Keratinocyte (primary cell): ENCODE measurements around the gene ANKRD13D. TPM values are rescaled to one million over a fixed set of nuclear protein-coding genes. Genes with fewer than 3 reads are reported as not detected.

ENCODE experiments used
- DNase-seq: peaks from one replicate; pipeline ENCODE4 v3.0.0-alpha.2; 2011; ENCODE audit warnings: low read depth, missing footprints, low spot score
- FAIRE-seq: peaks from 2 replicates; lab custom pipeline; 2011; peaks lifted over from hg19 to GRCh38; lab: Jason Lieb, UNC
- H2AFZ ChIP-seq: 2 replicates; pipeline ENCODE4 v1.6.0; 2012; ENCODE audit warnings: low read length, control low read depth, inconsistent platforms; ENCODE audit not compliant: control insufficient read depth
- H3K27ac ChIP-seq: 2 replicates; pipeline ENCODE4 v1.5.1; 2011; ENCODE audit warnings: low read length; ENCODE audit not compliant: control insufficient read depth, insufficient read depth
- H3K27me3 ChIP-seq: 3 replicates; pipeline ENCODE4 v1.6.0; 2011; ENCODE audit warnings: low read length; ENCODE audit not compliant: control insufficient read depth, insufficient read depth; ENCODE audit errors: extremely low read depth
- H3K36me3 ChIP-seq, 2 experiments: 2 replicates in 1 of 2; 3 replicates in 1 of 2; pipeline ENCODE4 v1.5.1; 2011; ENCODE audit warnings: low read length in 2 of 2, mild to moderate bottlenecking in 1 of 2; ENCODE audit not compliant: control insufficient read depth in 2 of 2, insufficient read depth in 2 of 2; ENCODE audit errors: extremely low read depth in 1 of 2
- H3K4me1 ChIP-seq: 3 replicates; pipeline ENCODE4 v1.5.1; 2011; ENCODE audit warnings: low read length; ENCODE audit not compliant: control insufficient read depth, insufficient read depth; ENCODE audit errors: extremely low read depth
- H3K4me2 ChIP-seq: 3 replicates; pipeline ENCODE4 v1.6.0; 2011; ENCODE audit warnings: low read depth, low read length; ENCODE audit not compliant: control insufficient read depth, insufficient read depth; ENCODE audit errors: extremely low read depth
- H3K4me3 ChIP-seq, 3 experiments: fragments of 200-600 bp in 1 of 3; sonication (generic) in 1 of 3; 2 replicates in 2 of 3; 3 replicates in 1 of 3; pipeline ENCODE4 v1.5.1; 2011 to 2016; ENCODE audit warnings: low read length in 3 of 3, mild to moderate bottlenecking in 3 of 3, control low read depth in 2 of 3, inconsistent platforms in 1 of 3, low read depth in 1 of 3, mixed read lengths in 1 of 3, mixed run types in 1 of 3, moderate library complexity in 1 of 3; ENCODE audit not compliant: control insufficient read depth in 2 of 3, insufficient read depth in 2 of 3; ENCODE audit errors: extremely low read depth in 1 of 3
- H3K79me2 ChIP-seq: 2 replicates; pipeline ENCODE4 v1.6.0; 2012; ENCODE audit warnings: low read length; ENCODE audit not compliant: control insufficient read depth, insufficient read depth
- H3K9ac ChIP-seq: 3 replicates; pipeline ENCODE4 v1.6.0; 2011; ENCODE audit warnings: low read length; ENCODE audit not compliant: control insufficient read depth, insufficient read depth; ENCODE audit errors: extremely low read depth
- H3K9me1 ChIP-seq: 3 replicates; pipeline ENCODE4 v1.6.0; 2011; ENCODE audit warnings: low read length; ENCODE audit not compliant: control insufficient read depth, insufficient read depth; ENCODE audit errors: extremely low read depth
- H3K9me3 ChIP-seq: 2 replicates; pipeline ENCODE4 v1.5.1; 2012; ENCODE audit warnings: low read depth, low read length; ENCODE audit not compliant: control insufficient read depth
- H4K20me1 ChIP-seq: 3 replicates; pipeline ENCODE4 v1.6.0; 2011; ENCODE audit warnings: low read length; ENCODE audit not compliant: control insufficient read depth, insufficient read depth; ENCODE audit errors: extremely low read depth
- EZH2 ChIP-seq: IDR thresholded peaks from one replicate; pipeline ENCODE4 v1.6.1; 2012; ENCODE audit warnings: inconsistent platforms, mild to moderate bottlenecking, low read length, moderate library complexity
- dilution Hi-C: fragments of 300-500 bp; cut with MboI; formaldehyde crosslinking; loops from one replicate; pipeline ENCODE4 v1.7.0; 2020; ENCODE audit warnings: low sequenced_read_pairs; ENCODE audit not compliant: extremely low pct_ligation_motif_present
- polyA plus RNA-seq, 5 experiments: library from polyadenylated mRNA; depleted of rRNA in 3 of 5; stranded (reverse) in 3 of 5; stranded (forward) in 1 of 5; unstranded in 1 of 5; fragments of >200 nt; gene quantifications; 1 replicate in 1 of 5; 2 replicates in 3 of 5; 3 replicates in 1 of 5; pipeline versions ENCODE4 v1.2.1 to v1.2.3, GENCODE V29; 2011 to 2012; ENCODE audit warnings: missing spikeins in 2 of 5, low read depth in 1 of 5, low replicate concordance in 1 of 5
- TF ChIP-seq, protein P1 (sequence below), 3 experiments: IDR thresholded peaks in 1 of 3; conservative IDR thresholded peaks in 1 of 3; optimal IDR thresholded peaks in 1 of 3; 2 replicates in 2 of 3; 3 replicates in 1 of 3; pipeline versions ENCODE3 to v1.5.1; 2011; ENCODE audit warnings: low read length in 3 of 3, mild to moderate bottlenecking in 3 of 3, moderate library complexity in 2 of 3, control low read depth in 1 of 3, inconsistent platforms in 1 of 3; ENCODE audit not compliant: insufficient read depth in 2 of 3; ENCODE audit errors: extremely low read depth in 1 of 3

Gene ANKRD13D
- polyA plus RNA-seq, 1 donor (not counting 4 experiments of a cell fraction or from before 2014, with no cell fraction given): 25.0 TPM

DNA sequence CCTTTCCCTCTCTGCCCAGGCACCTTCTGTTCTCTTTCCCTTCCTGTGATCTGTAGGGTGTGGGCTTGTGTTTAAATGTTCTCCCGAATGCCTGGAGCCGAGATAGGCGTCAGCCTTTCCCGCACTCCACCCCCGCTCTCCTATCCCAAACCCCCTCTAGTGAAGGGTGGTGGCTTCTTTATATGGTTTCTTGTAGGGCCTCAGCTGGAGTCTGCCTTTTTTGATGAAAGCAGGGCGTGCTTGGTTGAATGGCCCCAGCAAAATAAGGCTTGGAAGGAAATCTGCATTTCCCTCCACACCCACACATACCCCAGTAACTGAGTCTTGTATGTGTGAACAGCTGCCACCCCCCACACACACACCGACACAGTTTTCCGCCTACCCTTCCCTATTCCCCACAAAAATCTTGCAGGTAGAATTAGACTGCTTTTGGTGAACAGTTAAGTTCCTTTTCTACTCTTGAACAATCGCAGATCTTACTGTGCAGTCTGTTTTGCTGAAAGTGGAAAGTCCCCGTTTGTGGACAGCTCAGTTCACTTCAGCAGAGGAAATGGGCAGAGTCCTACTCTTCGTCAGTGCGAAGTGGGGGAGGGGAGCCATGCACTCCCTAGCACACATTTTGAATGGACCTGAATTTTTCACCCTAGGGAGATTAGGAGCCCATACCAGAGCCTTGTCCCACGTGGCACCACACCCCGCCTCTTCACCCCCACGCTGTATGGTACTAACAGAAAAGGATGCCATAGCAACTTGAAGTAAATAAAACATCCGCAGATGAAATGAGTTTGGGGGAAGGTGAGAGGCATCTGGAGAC, 48.3 kb upstream of the ANKRD13D start:
- dilution Hi-C loops: no loop called here
- peak overlapping the region; percentile 73 to 89 (median 77) for H3K4me3 ChIP-seq
- TF ChIP-seq, protein P1, sequence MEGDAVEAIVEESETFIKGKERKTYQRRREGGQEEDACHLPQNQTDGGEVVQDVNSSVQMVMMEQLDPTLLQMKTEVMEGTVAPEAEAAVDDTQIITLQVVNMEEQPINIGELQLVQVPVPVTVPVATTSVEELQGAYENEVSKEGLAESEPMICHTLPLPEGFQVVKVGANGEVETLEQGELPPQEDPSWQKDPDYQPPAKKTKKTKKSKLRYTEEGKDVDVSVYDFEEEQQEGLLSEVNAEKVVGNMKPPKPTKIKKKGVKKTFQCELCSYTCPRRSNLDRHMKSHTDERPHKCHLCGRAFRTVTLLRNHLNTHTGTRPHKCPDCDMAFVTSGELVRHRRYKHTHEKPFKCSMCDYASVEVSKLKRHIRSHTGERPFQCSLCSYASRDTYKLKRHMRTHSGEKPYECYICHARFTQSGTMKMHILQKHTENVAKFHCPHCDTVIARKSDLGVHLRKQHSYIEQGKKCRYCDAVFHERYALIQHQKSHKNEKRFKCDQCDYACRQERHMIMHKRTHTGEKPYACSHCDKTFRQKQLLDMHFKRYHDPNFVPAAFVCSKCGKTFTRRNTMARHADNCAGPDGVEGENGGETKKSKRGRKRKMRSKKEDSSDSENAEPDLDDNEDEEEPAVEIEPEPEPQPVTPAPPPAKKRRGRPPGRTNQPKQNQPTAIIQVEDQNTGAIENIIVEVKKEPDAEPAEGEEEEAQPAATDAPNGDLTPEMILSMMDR (optimal IDR thresholded peaks at IDR 0.05 in 1 of 3, IDR thresholded peaks at IDR 0.05 in 1 of 3, conservative IDR thresholded peaks at IDR 0.05 in 1 of 3; ENCODE audit: extremely low read depth in 1 of 3, insufficient read depth in 2 of 3, low read length in 3 of 3): no peak
- TF ChIP-seq EZH2: no peak
- no peak for DNase-seq
- H2AFZ ChIP-seq: no peak overlapping the region
- H3K27ac ChIP-seq: peak overlapping the region; percentile 96
- peaks cover 47% of the 10 kb centered on the region for H3K79me2 ChIP-seq
- peaks cover 6% of the 10 kb centered on the region for H4K20me1 ChIP-seq
- FAIRE-seq: no peak
- H3K36me3 ChIP-seq: peaks cover 6 to 21% of the 10 kb centered on the region in 2 experiments
- H3K9me3 ChIP-seq: no peaks in the 10 kb centered on the region
- peak overlapping the region; percentile 97 for H3K4me2 ChIP-seq
- peaks cover 30% of the 10 kb centered on the region for H3K4me1 ChIP-seq
- no peaks in the 10 kb centered on the region for H3K27me3 ChIP-seq
- peak overlapping the region; percentile 95 for H3K9ac ChIP-seq
- peaks cover 4% of the 10 kb centered on the region for H3K9me1 ChIP-seq

DNA sequence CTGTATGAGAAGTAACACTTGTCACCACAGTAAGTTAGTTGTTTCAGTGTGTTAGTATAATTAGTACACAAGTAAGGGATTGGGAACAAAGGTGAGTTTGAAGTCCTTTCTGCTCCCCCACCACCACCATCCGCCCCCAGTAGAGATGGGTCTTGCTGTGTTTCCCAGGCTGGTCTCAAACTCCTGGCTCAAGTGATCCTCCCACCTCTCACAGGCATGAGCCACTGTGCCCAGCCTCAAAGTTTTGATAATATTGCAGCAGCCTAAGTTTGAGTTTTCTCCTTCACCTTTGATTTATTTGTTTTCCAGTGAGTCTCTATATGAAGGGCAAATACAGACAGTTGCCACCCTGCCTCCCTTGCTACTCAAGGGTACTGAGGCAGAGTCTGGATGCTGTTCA, 46.6 kb upstream of the ANKRD13D start:
- Histone ChIP-seq H2AFZ (no peak overlapping the region), H3K27ac (peak overlapping the region; percentile 96), H3K9ac (no peak overlapping the region), H3K4me1 (peaks cover 36% of the 10 kb centered on the region), H3K9me3 (no peaks in the 10 kb centered on the region), H3K27me3 (no peaks in the 10 kb centered on the region), H4K20me1 (peaks cover 6% of the 10 kb centered on the region), H3K79me2 (peaks cover 41% of the 10 kb centered on the region), H3K36me3 (peaks cover 13 to 33% of the 10 kb centered on the region in 2 experiments), H3K9me1 (peaks cover 4% of the 10 kb centered on the region), H3K4me2 (peak overlapping the region; percentile 97), H3K4me3 (no peak overlapping the region)
- FAIRE-seq: no peak
- dilution Hi-C loops: no loop called here
- TF ChIP-seq EZH2: no peak
- TF ChIP-seq, protein P1 (optimal IDR thresholded peaks at IDR 0.05 in 1 of 3, IDR thresholded peaks at IDR 0.05 in 1 of 3, conservative IDR thresholded peaks at IDR 0.05 in 1 of 3; ENCODE audit: extremely low read depth in 1 of 3, insufficient read depth in 2 of 3, low read length in 3 of 3): no peak
- DNase-seq: no peak
